T-helper 1 cell (primary cell): Measurements from ENCODE around the gene TNIK.

Source experiments
- DNase-seq, 5 donors: peaks; one replicate each; pipeline ENCODE4 v3.0.0-alpha.2; 2012 to 2020

TNIK gene

DNA sequence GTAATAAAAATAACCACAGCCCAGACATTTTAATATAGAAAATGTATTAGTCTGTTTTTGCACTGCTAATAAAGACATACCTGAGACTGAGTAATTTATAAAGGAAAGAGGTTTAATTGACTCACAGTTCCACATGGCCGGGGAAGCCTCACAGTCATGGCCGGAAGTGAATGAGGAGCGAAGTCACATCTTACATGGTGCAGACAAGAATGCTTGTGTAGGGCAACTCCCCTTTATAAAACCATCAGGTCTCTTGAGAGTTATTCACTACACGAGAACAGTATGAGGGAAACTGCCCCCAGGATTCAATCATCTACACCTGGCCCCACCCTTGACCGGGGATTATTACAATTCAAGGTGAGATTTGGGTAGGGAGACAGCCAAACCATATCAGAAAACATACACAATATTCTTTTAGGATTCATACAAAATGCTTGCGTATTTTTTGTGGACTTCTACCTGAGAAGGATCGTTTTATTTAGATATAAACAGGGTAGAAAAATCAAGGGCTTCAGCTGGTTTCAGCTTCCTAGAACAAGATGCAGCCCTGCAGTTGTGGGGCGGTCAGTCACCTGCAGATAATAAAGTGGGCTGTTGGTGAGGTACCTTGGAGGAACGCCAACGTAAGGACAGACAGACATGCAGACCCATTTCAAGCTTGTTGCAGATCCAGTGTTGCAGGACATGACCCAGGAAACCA is 101.9 kb downstream of the TNIK start:
- DNase-seq = no peak

DNA sequence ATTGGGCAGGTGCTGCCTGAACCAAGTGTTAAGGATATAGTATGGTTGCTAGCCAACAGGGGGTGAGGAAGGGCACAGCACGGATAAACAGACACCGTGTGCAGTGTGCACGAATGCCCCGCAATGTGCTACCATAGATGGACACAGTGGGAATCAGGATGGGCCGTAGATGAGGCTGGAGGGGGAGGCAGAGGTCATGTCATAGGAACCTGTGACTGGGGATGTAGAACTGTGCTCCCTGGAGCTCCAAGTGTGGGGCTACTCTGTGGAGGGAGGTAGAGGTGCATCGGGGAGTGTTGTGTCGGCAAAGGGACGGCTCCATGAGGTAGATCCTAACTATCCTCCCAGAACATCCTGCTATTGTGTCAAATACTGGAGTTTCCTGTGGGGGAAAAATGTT is 102.5 kb downstream of the TNIK start:
- DNase-seq = no peak

DNA sequence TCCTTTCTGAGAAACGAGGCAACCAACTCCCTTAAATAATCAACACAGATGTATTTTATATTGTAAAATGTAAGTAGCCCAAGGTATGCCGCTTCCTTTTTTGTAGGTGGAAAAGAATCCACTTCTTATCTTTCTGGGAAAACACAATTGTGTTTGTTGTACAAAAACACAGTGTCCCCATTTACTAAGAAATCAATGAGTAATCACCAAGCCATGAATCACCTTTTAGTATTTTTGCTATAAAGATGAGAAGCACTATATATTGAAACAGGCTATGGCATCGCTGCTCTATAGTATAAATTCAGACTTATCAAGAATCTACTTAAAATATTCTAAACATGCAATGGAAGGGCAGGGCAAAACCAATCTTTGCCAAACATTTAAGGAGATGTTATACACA is 104.0 kb downstream of the TNIK start:
- no peak for DNase-seq

DNA sequence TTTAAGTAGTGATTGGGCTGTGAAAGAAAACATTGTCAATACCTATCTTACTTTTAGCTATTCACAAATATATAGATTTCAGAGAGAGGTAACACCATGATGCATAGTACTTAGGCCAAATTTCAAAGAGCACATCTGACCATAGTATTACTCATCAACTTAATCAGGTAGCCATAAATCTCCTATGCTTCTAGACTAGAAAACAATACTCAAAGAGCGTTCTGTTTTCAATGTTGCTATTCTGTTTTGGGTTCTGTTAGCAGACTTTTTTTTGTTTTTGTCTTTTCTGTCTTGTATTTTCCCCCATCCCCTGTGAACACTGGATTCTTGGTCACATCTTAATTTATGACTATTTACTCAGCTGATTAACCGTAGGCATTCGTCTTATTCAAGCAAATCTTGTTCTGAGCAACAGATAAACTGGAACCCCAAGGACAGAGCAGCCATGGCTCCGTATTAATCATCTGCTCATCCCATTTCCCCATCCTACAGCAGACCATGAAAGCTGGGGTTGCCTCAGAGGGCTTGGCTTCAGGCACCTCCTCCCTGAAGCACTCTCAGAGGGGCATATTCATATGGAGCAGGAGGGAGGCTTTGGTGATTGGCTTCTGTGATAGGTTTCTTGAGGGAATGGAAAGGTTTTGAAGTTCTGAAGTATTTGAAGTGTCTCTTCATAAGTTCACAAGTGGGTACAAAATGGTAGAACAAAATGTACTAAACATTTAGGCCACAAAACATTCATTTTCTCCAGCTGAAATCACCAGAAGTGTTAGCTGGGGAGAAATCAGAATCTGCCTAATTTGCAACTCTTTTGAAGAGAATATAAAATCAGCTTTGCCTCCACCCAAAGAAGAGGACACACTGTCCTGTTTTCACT is 105.3 kb downstream of the TNIK start:
- no peak for DNase-seq

DNA sequence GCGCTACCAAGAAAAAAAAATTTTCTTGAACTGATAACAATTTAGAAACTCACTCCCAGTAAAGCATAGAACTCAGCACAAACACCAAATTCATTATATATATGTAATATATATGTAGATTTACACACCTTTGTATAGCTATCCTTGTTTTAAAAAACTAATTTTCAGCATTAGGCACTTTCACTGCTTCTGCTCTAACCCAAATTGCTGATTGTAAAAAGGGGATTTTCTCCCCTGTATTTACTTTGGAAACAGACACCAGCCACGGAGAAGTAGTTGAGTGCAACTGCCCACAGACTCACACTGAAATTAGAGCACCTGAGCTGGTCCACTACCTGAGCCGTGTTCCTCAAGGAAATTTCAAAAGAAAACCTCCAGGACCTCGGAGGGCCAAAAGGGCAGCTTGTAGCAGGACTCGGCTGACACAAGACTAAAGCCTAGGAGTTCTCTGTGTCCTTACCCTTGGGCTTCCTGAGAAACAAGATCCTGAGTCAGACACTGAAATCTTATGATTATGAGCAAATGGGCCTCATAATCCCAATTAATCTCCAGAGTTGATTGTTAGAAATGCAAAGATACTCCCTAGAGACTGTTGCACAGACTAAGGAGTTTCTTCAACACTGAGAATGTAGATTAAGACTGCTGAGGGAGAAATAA is 106.0 kb downstream of the TNIK start:
- DNase-seq = no peak

DNA sequence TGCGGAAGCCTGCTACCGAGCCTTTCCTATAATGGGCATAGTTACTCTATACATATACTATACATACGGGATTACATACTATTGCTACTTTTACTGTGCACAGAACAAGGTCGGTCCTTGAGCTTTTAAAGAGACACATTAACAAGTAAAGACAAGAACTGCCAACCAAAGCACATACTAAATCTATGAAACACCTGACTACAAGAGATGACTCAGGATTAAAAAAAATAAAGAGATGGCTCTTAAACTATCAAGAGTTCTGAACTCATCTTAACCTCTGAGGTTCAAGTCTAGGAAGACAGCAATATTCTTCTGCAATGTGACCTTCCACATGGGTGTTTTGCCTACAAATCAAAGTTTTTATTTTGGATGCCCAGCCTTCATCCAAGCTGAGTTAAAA is 106.8 kb downstream of the TNIK start:
- DNase-seq = no peak

DNA sequence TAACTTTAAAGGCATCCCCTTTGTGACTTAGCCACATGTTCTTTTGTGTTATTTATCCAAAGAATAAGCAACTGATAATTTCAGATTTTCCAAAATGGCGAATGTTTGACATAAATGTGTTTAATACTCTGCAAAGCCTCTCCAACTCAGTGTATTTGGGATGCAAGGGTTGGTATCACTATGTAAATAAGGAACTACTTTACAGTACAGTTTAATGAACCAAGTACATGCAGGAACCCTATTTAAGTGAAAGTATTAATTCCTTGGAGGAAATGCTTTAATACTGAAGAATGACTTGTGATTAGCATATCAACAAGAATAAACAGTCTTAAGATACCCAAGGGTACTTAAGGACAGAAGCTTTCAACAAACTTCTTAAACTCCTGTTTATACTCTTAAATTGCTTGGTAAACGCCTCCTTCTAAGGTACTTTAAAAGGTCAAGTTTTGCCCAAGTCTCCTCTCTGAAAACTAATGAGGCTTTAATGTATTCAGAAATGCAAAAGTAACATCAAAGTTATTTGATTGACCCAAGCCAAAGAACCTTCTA is 107.7 kb downstream of the TNIK start:
- DNase-seq = no peak

DNA sequence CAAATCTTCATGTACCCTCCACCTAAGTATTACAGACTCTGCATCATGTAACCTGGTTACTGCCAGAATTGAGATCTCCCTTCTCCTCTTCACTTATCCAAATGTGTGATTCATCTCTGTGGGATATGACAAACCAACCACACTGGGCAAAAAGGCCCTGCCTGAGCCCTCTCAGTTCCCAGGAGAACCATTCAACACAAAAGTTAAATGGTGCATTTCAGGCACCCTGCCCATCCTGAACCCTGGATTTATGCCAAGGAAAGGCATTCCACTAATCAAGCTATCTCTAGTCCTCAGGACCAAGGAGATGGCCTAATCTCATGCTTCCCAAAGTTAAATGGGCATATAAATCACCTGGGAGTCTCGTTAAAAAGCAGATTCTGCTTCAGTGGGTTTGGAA is 108.5 kb downstream of the TNIK start:
- no peak for DNase-seq

DNA sequence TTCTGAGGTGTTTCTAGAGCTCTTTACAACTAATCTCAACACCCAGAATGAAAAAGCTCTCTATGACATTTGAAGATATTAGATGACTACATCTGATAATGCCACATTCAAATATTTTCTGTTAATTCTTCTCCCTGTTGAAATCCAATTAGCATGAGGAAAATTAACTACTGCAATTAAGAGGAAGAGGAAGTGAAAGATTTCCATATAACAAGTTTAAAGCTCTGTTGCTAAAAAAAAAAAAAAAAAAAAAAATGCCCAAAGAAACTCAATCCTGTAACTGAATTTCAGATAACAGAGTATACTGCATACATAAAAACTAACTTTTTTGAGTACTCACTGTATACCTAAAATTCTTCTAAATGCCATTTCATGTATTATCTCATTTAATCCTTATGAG is 109.8 kb downstream of the TNIK start:
- no peak for DNase-seq

DNA sequence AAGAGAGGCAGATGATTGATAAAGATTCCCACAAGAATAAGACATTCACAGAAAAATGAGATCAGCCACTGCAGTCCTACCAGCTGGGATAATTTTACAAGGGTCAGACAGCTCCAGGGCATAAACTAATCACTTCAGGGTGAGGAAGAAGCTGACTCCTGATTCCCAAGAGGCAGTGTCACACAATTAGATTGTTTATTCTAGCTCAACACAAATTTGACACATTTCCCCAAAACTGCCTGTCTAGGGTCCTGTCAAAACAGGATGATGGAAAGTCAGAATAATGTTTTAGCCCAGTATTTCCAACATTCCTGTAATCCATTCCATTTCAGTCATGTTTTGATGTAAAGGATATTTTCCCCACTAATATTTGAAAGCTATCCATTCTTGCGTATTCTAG is 110.8 kb downstream of the TNIK start:
- DNase-seq = no peak

DNA sequence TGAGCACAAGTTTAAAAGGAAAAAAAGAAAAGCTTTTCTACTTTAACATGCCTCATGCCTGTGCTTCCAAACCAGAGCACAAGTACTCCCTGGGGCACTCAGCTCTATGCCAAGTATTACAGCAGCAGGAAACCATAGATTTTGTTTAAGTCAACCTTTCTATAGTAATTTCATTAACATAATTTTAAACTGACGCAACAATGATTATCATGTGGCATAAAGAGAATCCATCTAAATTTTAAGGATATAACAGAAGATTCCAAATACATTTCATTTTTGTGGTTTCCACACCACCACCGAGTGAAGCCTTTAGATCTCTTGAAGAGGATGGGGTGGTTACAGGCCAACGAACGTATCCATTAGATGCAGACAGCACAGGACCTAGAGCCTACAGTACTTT is 112.1 kb downstream of the TNIK start:
- DNase-seq = no peak

DNA sequence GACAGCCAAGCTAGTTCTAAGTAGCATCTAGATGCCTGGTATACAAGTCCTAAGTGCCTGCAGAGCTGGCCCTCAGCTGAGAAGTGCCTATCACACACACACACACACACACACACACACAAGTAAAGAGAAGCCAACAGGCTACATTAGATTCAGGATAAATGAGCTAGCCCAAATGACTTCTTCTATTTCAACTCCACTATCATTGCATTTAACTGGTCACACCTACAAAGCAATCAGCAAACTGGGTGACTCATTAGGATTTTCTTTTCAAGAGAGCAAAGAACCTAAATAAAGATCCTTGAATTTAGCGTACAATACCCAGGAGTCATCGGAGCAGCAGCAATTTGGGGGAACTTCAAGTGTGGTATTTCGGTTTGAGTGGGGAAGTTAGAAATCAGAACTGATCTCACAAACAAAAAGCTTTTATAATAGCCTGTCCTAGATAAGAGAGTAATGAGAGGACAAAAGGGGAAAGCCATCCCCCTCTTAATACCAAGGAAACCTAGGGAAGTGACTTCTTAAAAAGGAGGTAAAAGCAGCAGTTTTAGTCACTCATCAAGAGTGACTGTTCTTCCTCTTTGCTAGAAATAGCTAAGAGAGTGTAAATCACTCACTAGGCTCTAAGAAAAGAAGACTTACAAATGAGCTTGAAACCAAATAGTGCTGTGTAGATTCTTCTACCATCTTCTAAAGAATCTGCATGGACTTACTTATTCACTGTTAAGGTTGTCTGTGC is 112.7 kb downstream of the TNIK start:
- peak in 1 of 5 donors; percentile 3 for DNase-seq

DNA sequence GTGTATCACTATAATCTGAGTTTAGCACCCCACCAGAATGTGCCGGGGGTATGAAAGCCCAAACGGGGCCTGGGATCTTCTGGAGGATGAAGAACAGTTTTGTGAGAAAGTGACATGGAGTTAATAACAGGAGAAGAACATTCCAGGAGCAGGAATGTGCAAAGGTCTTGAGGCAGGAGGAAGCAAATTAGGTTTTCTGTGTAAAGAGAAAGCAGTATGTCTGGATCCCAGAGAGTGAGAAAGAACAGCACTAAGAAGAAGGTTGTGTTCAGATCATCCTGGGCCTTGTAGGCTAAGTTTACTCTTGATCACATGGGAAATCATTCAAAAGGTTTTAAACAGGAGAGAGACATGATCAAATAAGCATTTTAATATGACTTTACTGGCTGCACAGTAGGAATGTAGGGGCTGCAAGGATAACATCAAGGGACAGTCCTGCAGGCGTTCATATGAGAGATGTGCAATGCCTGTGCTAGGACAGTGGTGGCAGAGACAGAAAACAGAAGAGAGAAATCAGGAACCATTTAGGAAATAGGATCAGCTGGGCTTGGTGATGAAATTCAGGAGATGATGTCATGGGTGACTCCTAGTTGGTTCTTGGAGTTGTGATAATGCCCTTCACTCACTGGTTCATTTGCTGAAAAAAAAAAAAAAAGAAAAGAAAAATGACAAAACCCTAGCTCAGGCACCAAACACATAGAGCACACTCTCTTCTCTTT is 113.5 kb downstream of the TNIK start:
- no peak for DNase-seq

DNA sequence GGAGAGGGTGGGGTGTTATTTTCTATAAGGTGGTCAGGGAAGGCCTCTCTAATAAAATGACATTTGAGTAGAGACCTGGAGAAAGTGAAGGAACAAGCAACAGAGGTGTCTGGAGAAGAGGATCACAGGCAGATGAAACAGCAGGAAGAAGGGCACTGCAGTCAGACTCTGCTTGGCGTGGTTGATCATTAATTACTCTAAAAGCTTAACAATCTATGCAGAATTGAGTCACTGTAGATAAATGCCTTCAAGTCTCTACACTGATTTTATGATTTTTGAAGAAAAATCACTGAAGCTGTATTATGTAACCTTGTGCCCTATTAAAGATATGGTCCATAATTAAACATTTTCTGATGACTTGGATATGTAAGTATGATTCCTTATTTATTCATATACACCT is 114.2 kb downstream of the TNIK start:
- no peak for DNase-seq

DNA sequence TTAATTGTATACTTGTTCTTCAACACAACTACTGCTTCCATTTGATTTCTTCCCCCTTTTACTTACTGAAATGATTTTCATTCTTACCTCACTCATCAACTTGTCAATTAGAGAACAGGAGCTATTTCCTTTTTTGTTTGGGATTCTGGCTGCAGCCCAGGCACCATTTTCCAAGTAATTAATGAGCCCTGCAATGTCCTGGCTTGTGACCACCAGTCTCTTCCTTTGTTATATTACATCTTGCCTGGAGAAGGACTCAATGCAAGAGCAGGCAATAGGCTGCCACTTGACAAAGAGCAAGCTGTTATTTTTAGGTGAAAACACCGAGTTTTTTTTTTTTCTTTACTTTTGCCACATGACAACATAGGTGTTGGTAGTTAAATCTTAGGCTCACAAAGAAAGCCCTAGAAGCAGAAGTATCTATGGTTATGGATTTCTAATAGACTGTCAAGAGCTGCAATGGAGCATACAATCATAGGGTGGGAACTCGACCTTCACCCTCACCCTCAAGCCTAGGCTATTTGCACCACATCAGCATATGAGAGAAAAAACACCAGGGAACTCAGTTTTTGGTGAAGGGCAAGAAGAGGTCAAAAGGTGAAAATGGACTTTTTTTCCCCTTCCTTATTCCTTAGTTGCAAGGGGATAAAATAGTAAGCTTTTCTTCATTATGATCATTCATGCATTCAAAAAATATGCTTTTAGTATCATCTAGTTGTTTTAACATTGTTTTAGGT is 114.9 kb downstream of the TNIK start:
- DNase-seq = no peak

DNA sequence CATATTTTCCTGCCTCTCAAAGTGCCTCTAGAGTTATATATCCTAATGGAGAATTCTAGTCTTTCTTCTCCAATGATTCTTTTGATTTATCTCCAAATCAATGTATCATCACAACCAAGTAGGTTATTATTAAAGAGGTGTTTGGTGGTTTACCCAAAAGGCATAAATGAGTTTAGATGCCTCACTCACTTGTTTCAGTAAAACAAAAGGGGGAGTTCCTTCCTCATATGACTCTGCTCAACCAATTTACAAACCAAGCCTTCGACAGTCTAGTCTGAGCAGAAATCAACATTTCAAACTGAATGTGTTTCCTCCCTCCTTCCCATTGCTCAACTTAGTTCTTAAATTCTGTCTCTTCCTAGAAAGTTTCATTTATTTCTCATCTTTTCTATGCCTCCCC is 116.5 kb downstream of the TNIK start:
- no peak for DNase-seq

DNA sequence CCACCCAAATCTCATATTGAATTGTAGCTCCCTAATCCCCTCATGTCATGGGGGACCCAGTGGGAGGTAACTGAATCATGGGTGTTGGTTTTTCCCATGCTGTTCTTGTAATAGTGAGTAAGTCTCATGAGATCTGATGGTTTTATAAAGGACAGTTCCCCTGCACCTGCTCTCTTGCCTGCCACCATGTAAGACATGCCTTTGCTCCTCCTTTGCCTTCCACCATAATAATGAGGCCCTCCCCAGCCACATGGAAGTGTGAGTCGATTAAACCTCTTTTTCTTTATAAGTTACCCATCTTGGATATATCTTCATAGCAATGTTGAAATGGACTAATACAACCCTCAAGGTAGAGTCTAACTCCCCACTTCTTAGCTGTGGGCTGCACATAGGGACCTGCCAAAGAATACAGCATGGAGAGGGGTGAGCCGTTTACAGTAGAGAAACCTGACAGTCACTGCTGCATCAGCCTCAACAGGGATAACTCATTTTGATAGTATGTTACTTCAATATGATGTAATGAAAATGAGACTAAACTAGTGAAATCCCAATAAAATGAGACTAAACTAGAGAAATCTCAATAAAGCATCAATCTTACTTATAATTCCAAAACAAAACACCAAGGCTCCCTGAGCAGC is 117.3 kb downstream of the TNIK start:
- DNase-seq = no peak

DNA sequence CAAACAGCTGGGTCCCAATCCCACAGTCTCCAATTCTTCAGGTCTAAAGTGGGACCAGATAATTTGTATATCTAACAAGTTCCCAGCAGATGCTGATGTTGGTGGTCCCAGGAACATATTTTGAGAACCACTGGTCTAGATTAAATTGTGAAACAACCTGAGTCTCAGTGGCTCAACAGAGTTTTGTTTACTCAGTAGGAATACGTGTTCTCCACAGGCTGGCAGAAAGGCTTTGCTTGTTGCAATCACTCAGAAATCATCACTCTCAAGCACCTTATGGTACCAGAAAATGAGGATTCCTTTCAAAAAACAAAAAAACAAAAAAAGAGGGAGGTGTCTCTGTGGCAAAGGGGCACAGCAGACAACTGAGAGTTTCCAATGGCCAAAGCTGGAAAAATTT is 118.0 kb downstream of the TNIK start:
- no peak for DNase-seq

DNA sequence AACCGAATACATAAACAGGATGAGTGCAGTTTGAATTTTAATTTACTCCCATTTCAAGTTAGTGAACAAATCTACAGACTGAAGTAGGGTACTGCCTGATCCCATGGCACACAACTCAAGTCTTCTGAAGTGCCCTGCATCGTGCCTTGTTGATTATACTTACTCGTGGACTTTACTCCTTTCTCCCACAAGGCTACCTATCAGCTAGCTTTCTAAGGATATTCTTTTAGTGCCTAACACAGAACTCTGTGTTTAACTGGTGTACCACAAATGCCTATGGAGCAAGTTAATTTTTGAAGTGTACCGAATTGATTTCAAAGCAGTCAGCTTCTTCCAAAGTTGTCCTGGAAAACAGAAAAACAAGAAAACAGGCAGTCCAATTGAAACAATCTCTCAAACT is 119.8 kb downstream of the TNIK start:
- DNase-seq = no peak

DNA sequence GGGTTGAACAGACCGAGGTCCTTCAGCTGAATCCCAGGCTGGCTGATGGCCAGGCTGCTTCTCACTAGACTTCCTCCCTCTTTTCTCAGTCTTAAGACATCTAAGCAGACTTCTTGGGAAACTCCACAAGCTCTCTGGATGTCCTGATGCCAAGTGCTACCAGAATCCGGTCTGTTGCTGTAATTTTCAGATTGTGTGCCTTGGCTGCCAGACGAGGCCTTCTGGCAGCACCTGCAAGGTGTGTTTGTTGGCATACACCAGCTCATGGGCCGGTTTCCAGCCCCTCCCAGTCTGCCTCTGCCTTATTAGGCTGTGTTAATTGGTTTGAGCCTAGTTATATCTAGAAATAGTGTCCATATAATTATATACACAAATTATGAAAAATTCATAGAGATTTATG is 120.6 kb downstream of the TNIK start:
- no peak for DNase-seq

DNA sequence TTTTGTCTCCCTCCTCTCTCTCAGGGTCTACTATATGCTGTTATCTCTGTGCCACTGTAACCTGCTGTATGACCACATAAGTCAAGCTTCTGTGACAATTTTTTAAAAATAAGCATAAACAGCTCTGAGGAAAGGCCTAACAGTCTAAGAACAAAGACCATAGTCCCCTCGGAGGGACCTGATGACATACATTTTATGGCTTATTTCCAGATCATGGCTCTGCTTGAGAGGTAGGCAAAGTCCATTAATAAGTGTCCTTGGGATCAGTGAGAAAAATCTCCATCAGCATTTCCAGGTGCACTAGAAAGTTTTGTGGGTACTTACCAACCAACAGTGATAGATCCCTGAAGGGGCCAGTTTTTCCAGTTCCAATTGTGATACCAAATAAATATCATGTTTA is 123.8 kb downstream of the TNIK start:
- no peak for DNase-seq
